WTC11 (cell line): ENCODE measurements around the gene LIN28A. TPM values are rescaled to one million over a fixed set of nuclear protein-coding genes. Genes with fewer than 3 reads are reported as not detected.

Experiments used
- ATAC-seq: fragments of 200-7000 bp; cut with Tn5 transposase; 2 replicates; pipeline ENCODE4 v1.10.0; 2021; ENCODE audit warnings: mild to moderate bottlenecking, moderate library complexity
- CTCF ChIA-PET: fragments of 300-600 bp; sonication (Branson Sonifier 250); formaldehyde crosslinking; loops from one replicate; lab custom pipeline; 2021; ENCODE audit warnings: antibody characterized with exemption; lab: Charles Lee
- POLR2A ChIA-PET: fragments of 350-600 bp; sonication (Branson Sonifier 250); formaldehyde crosslinking; loops from one replicate; lab custom pipeline; 2021; ENCODE audit warnings: antibody characterized with exemption; lab: Charles Lee
- DNase-seq: peaks from one replicate; pipeline ENCODE4 v3.0.0; 2021; ENCODE audit warnings: low spot score
- H3K27ac Mint-ChIP-seq: 2 replicates; pipeline ENCODE4 v1.8.0; 2021; ENCODE audit warnings: mixed read lengths
- H3K27me3 Mint-ChIP-seq: 2 replicates; pipeline ENCODE4 v1.8.0; 2021; ENCODE audit warnings: low read depth, mild to moderate bottlenecking, moderate library complexity, mixed read lengths
- H3K36me3 Mint-ChIP-seq: 2 replicates; pipeline ENCODE4 v1.8.0; 2021; ENCODE audit warnings: mixed read lengths
- H3K4me1 Mint-ChIP-seq: 2 replicates; pipeline ENCODE4 v1.8.0; 2022; ENCODE audit warnings: mixed read lengths
- H3K4me3 Mint-ChIP-seq: 2 replicates; pipeline ENCODE4 v1.8.0; 2021; ENCODE audit warnings: mild to moderate bottlenecking, moderate library complexity, mixed read lengths
- H3K9me3 Mint-ChIP-seq: 2 replicates; pipeline ENCODE4 v1.8.0; 2021; ENCODE audit warnings: mixed read lengths
- AR ChIP-seq: fragments of 250-450 bp; sonication (Bioruptor Pico); IDR thresholded peaks from 2 replicates; pipeline ENCODE4 v1.9.0; 2021; ENCODE audit warnings: mild to moderate bottlenecking
- CDX4 ChIP-seq: fragments of 250-450 bp; sonication (Bioruptor Pico); IDR thresholded peaks from 2 replicates; pipeline ENCODE4 v1.9.0; 2021; ENCODE audit warnings: moderate library complexity, mild to moderate bottlenecking, inconsistent platforms, borderline replicate concordance
- E2F1 ChIP-seq: sonication (generic); formaldehyde crosslinking; IDR thresholded peaks from 2 replicates; pipeline ENCODE4 v1.8.0; 2022; ENCODE audit warnings: mild to moderate bottlenecking, missing genetic modification reagents
- E2F5 ChIP-seq: sonication (generic); formaldehyde crosslinking; IDR thresholded peaks from 2 replicates; pipeline ENCODE4 v1.8.1; 2022; ENCODE audit warnings: mild to moderate bottlenecking, moderate library complexity, missing genetic modification reagents
- GABPB1 ChIP-seq: sonication (generic); formaldehyde crosslinking; IDR thresholded peaks from 2 replicates; pipeline ENCODE4 v1.8.1; 2023; ENCODE audit warnings: mild to moderate bottlenecking, missing genetic modification reagents
- HMGA2 ChIP-seq: fragments of 250-450 bp; sonication (Bioruptor Pico); IDR thresholded peaks from 2 replicates; pipeline ENCODE4 v1.4.0; 2021; ENCODE audit warnings: mild to moderate bottlenecking, moderate library complexity
- IRF1 ChIP-seq: sonication (generic); formaldehyde crosslinking; IDR thresholded peaks from 2 replicates; pipeline ENCODE4 v1.8.0; 2023; ENCODE audit warnings: missing genetic modification reagents
- JAZF1 ChIP-seq: fragments of 250-450 bp; sonication (Bioruptor Pico); IDR thresholded peaks from 2 replicates; pipeline ENCODE4 v1.9.0; 2021; ENCODE audit warnings: moderate library complexity, mild to moderate bottlenecking, inconsistent platforms
- KAT7 ChIP-seq: sonication (generic); formaldehyde crosslinking; IDR thresholded peaks from 2 replicates; pipeline ENCODE4 v1.8.1; 2023; ENCODE audit warnings: missing genetic modification reagents, mild to moderate bottlenecking, borderline replicate concordance
- MXD4 ChIP-seq: fragments of 250-450 bp; sonication (Bioruptor Pico); IDR thresholded peaks from 2 replicates; pipeline ENCODE4 v1.8.0; 2021; ENCODE audit warnings: mild to moderate bottlenecking, moderate library complexity, borderline replicate concordance
- NFATC4 ChIP-seq: fragments of 250-450 bp; sonication (Bioruptor Pico); IDR thresholded peaks from 2 replicates; pipeline ENCODE4 v1.9.0; 2021; ENCODE audit warnings: mild to moderate bottlenecking
- NR1H2 ChIP-seq: sonication (generic); formaldehyde crosslinking; IDR thresholded peaks from 2 replicates; pipeline ENCODE4 v1.9.0; 2021; ENCODE audit warnings: mild to moderate bottlenecking, moderate library complexity, missing genetic modification reagents
- PRRX2 ChIP-seq: fragments of 250-450 bp; sonication (Bioruptor Pico); IDR thresholded peaks from 2 replicates; pipeline ENCODE4 v1.8.0; 2021; ENCODE audit warnings: mild to moderate bottlenecking
- RELA ChIP-seq: sonication (generic); formaldehyde crosslinking; IDR thresholded peaks from 2 replicates; pipeline ENCODE4 v1.8.1; 2022; ENCODE audit warnings: missing genetic modification reagents, mild to moderate bottlenecking, borderline replicate concordance
- SOX15 ChIP-seq: fragments of 250-450 bp; sonication (Bioruptor Pico); IDR thresholded peaks from 2 replicates; pipeline ENCODE4 v1.9.0; 2021; ENCODE audit warnings: mild to moderate bottlenecking
- SP1 ChIP-seq: sonication (generic); formaldehyde crosslinking; conservative IDR thresholded peaks from 2 replicates; pipeline ENCODE4 v1.8.1; 2022; ENCODE audit warnings: missing genetic modification reagents
- TEAD1 ChIP-seq: sonication (generic); formaldehyde crosslinking; IDR thresholded peaks from 2 replicates; pipeline ENCODE4 v1.8.0; 2022; ENCODE audit warnings: mild to moderate bottlenecking, missing genetic modification reagents
- ZBTB21 ChIP-seq: sonication (generic); formaldehyde crosslinking; IDR thresholded peaks from 2 replicates; pipeline ENCODE4 v1.8.1; 2023; ENCODE audit warnings: mild to moderate bottlenecking, missing genetic modification reagents, borderline replicate concordance
- ZNF281 ChIP-seq: sonication (generic); formaldehyde crosslinking; IDR thresholded peaks from 2 replicates; pipeline ENCODE4 v1.8.0; 2023; ENCODE audit warnings: mild to moderate bottlenecking, missing genetic modification reagents
- ZNF425 ChIP-seq: fragments of 250-450 bp; sonication (Bioruptor Pico); conservative IDR thresholded peaks from 2 replicates; pipeline ENCODE4 v1.9.0; 2021; ENCODE audit warnings: mild to moderate bottlenecking
- total RNA-seq: library from RNA; stranded (reverse); gene quantifications from 3 replicates; pipeline ENCODE4 v1.2.3, GENCODE V29; 2021

The LIN28A gene
- total RNA-seq, 1 experiment from 2014 or later: 1,251 TPM

- DNase-seq (no peak), ATAC-seq (peak; percentile 38)
- H3K27me3 Mint-ChIP-seq: no peaks in the 10 kb centered on the region
- peaks cover 55% of the 10 kb centered on the region for H3K4me1 Mint-ChIP-seq
- H3K27ac Mint-ChIP-seq: peak overlapping the region; percentile 98
- no peaks in the 10 kb centered on the region for H3K9me3 Mint-ChIP-seq
- TF ChIP-seq HMGA2 (CRISPR knock-in tag): no peak
- TF ChIP-seq CDX4 (CRISPR knock-in tag): no peak
- no peak for TF ChIP-seq IRF1 (CRISPR knock-in tag)
- no peak for TF ChIP-seq ZNF425 (CRISPR knock-in tag)
- 0 out of 2 replicates have a peak, but pooled peaks have one; percentile 26 for TF ChIP-seq SP1
- no peak for TF ChIP-seq SOX15 (CRISPR knock-in tag)
- no peak for TF ChIP-seq JAZF1 (CRISPR knock-in tag)
- no peak for TF ChIP-seq AR (CRISPR knock-in tag)
- peak; percentile 82 for TF ChIP-seq TEAD1 (CRISPR knock-in tag)
- TF ChIP-seq KAT7 (CRISPR knock-in tag): no peak
- no peak for TF ChIP-seq PRRX2 (CRISPR knock-in tag)
- TF ChIP-seq NR1H2 (CRISPR knock-in tag): no peak
- no peak for TF ChIP-seq NFATC4 (CRISPR knock-in tag)
- H3K4me3 Mint-ChIP-seq: peak overlapping the region; percentile 43
- ChIA-PET CTCF (interaction anchor here (0.9 to 2.5 kb wide), 5 partner anchors 11 to 239 kb away, joined by 3 to 18 read pairs (median 5); partner anchors contain the start of genes CATSPER4 and CEP85), POLR2A (interaction anchor here (0.5 to 1.4 kb wide), 7 partner anchors 9 to 144 kb away, joined by 3 to 10 read pairs (median 3); no protein-coding TSS in a partner anchor)
- H3K36me3 Mint-ChIP-seq: peaks cover 41% of the 10 kb centered on the region
These were observed 19.1 kb downstream of the LIN28A start for GRCh38 chr1:26429721-26430120.

GRCh38 chr1:26431979-26432695, 21.5 kb downstream of the LIN28A start, which contains the start of gene DHDDS:
DHDDS (plus strand) TSS chr1:26432321; CDS start chr1:26432946, 625 bp downstream.
- Mint-ChIP-seq H3K4me1 (peaks cover 44% of the 10 kb centered on the region), H3K36me3 (peaks cover 16% of the 10 kb centered on the region), H3K27ac (peak within 1 kb of the TSS; percentile 97), H3K4me3 (peak within 1 kb of the TSS; percentile 96), H3K9me3 (no peaks in the 10 kb centered on the region), H3K27me3 (no peaks in the 10 kb centered on the region)
- CTCF ChIA-PET: interaction anchor here (1.0 to 2.4 kb wide), 6 partner anchors 14 to 199 kb away, joined by 3 to 39 read pairs (median 10); partner anchors contain the start of gene LIN28A
- DNase-seq: peak; percentile 97
- POLR2A ChIA-PET: interaction anchor here (0.5 to 2.0 kb wide), 9 partner anchors 11 to 558 kb away, joined by 3 to 25 read pairs (median 6); partner anchors contain the start of genes HMGN2 and LIN28A
- peak; percentile 87 for ATAC-seq
- TF ChIP-seq E2F1 (CRISPR knock-in tag) (peak; percentile 89), RELA (CRISPR knock-in tag) (peak; percentile 85; the same call in 1 of the 2 replicates), ZBTB21 (CRISPR knock-in tag) (peak; percentile 70; the same call in 1 of the 2 replicates), ZNF281 (peak; percentile 95), GABPB1 (CRISPR knock-in tag) (peak; percentile 89), E2F5 (CRISPR knock-in tag) (peak; percentile 85), MXD4 (CRISPR knock-in tag) (0 out of 2 replicates have a peak, but pooled peaks have one; percentile 10)
